Karpas-422 (cell line): ENCODE data around the gene SPOCK1. TPM values are rescaled to one million over a fixed set of nuclear protein-coding genes. Genes with fewer than 3 reads are reported as not detected.

Experiments
- DNase-seq: peaks from one replicate; pipeline ENCODE4 v3.0.0-alpha.2; 2015
- H2AFZ ChIP-seq: fragments of 200-600 bp; sonication (generic); 2 replicates; pipeline ENCODE4 v1.6.1; 2014; ENCODE audit warnings: antibody characterized with exemption, low read length, mixed read lengths
- H3K27ac ChIP-seq: fragments of 200-600 bp; sonication (generic); 2 replicates; pipeline ENCODE4 v1.5.1; 2014; ENCODE audit warnings: mild to moderate bottlenecking, low read length, moderate library complexity
- H3K27me3 ChIP-seq: fragments of 200-600 bp; sonication (generic); 2 replicates; pipeline ENCODE4 v1.6.1; 2014; ENCODE audit warnings: low read length, mixed read lengths
- H3K36me3 ChIP-seq: fragments of 200-600 bp; sonication (generic); 2 replicates; pipeline ENCODE4 v1.6.1; 2014; ENCODE audit warnings: low read length, mixed read lengths; ENCODE audit not compliant: insufficient read depth
- H3K4me1 ChIP-seq: fragments of 200-600 bp; sonication (generic); 2 replicates; pipeline ENCODE4 v1.6.1; 2014; ENCODE audit warnings: mild to moderate bottlenecking, low read length, mixed read lengths
- H3K4me2 ChIP-seq: fragments of 200-600 bp; sonication (generic); 2 replicates; pipeline ENCODE4 v1.6.1; 2014; ENCODE audit warnings: low read length, low read depth, mild to moderate bottlenecking; ENCODE audit not compliant: poor library complexity, severe bottlenecking
- H3K4me3 ChIP-seq: fragments of 200-600 bp; sonication (generic); 2 replicates; pipeline ENCODE4 v1.5.1; 2014; ENCODE audit warnings: mild to moderate bottlenecking, antibody characterized with exemption, low read length, mixed read lengths
- H3K79me2 ChIP-seq: fragments of 200-600 bp; sonication (generic); 2 replicates; pipeline ENCODE4 v1.6.1; 2014; ENCODE audit warnings: mild to moderate bottlenecking, low read length, mixed read lengths
- H3K9ac ChIP-seq: fragments of 200-600 bp; sonication (generic); 2 replicates; pipeline ENCODE4 v1.6.0; 2014; ENCODE audit warnings: low read length
- H3K9me2 ChIP-seq: fragments of 200-600 bp; sonication (generic), shearing (Covaris generic); replicated peaks from 2 replicates; pipeline ENCODE4 v1.6.0; 2014; ENCODE audit warnings: mild to moderate bottlenecking, low read length, moderate library complexity; ENCODE audit not compliant: insufficient read depth
- H3K9me3 ChIP-seq: fragments of 300-700, 200-600 bp; sonication (generic); 2 replicates; pipeline ENCODE4 v1.6.1; 2014; ENCODE audit warnings: low read length, mixed read lengths
- H4K20me1 ChIP-seq: fragments of 200-600 bp; sonication (generic); 2 replicates; pipeline ENCODE4 v1.6.1; 2014; ENCODE audit warnings: mild to moderate bottlenecking, antibody characterized with exemption, low read length, low read depth; ENCODE audit not compliant: insufficient read depth
- total RNA-seq: library from RNA; depleted of rRNA; stranded (reverse); fragments of >200 nt; shearing (Covaris generic); gene quantifications from 2 replicates; pipeline ENCODE4 v1.2.3, GENCODE V29; 2014; ENCODE audit warnings: low replicate concordance

Gene SPOCK1
- total RNA-seq, 1 experiment from 2014 or later, result 1.0 TPM

GRCh38 chr5:137142346-137142745, 356.8 kb downstream of the SPOCK1 start:
- Histone ChIP-seq H3K4me2 (peak overlapping the region; percentile 70), H3K9ac (peak overlapping the region; percentile 60), H2AFZ (no peak overlapping the region)

GRCh38 chr5:137141779-137142178, 357.3 kb downstream of the SPOCK1 start:
- no peaks in the 10 kb centered on the region for H3K27me3 ChIP-seq
- H3K36me3 ChIP-seq, result no peaks in the 10 kb centered on the region
- peak overlapping the region; percentile 57; the same call in 1 of the 2 replicates for H2AFZ ChIP-seq
- no peaks in the 10 kb centered on the region for H3K9me3 ChIP-seq
- no peaks in the 10 kb centered on the region for H3K79me2 ChIP-seq
- H3K4me2 ChIP-seq, result peak overlapping the region; percentile 70
- peaks cover 91% of the 10 kb centered on the region for H3K4me1 ChIP-seq
- no peaks in the 10 kb centered on the region for H3K9me2 ChIP-seq
- peak overlapping the region; percentile 54 for H3K9ac ChIP-seq
- H3K4me3 ChIP-seq, result peak overlapping the region; percentile 37
- H4K20me1 ChIP-seq, result no peaks in the 10 kb centered on the region
- peak overlapping the region; percentile 96 for H3K27ac ChIP-seq
- peak; percentile 67 for DNase-seq

More at GRCh38 chr5:137142346-137142745, 356.8 kb downstream of the SPOCK1 start:
- Histone ChIP-seq H3K27ac (peak overlapping the region; percentile 96), H3K9me2 (no peaks in the 10 kb centered on the region), H3K36me3 (no peaks in the 10 kb centered on the region), H3K27me3 (no peaks in the 10 kb centered on the region), H3K9me3 (no peaks in the 10 kb centered on the region), H3K4me3 (peak overlapping the region; percentile 37; the same call in 1 of the 2 replicates), H3K79me2 (no peaks in the 10 kb centered on the region), H3K4me1 (peaks cover 91% of the 10 kb centered on the region), H4K20me1 (no peaks in the 10 kb centered on the region)
- DNase-seq, result peak; percentile 96

- DNase-seq, result no peak
- Histone ChIP-seq H3K9me3 (no peaks in the 10 kb centered on the region), H3K4me3 (no peak overlapping the region), H3K27me3 (no peaks in the 10 kb centered on the region), H2AFZ (peak overlapping the region; percentile 59; the same call in 1 of the 2 replicates), H3K79me2 (no peaks in the 10 kb centered on the region), H3K4me1 (peaks cover 64% of the 10 kb centered on the region), H3K4me2 (no peak overlapping the region), H3K27ac (0 out of 2 replicates have a peak overlapping the region, but pooled peaks have one; percentile 33), H4K20me1 (no peaks in the 10 kb centered on the region), H3K9me2 (no peaks in the 10 kb centered on the region), H3K36me3 (no peaks in the 10 kb centered on the region), H3K9ac (0 out of 2 replicates have a peak overlapping the region, but pooled peaks have one; percentile 22)
These were observed 362.0 kb downstream of the SPOCK1 start for GRCh38 chr5:137136991-137137632.

- Histone ChIP-seq H3K4me2 (no peak overlapping the region), H3K4me1 (peaks cover 43% of the 10 kb centered on the region), H3K27me3 (no peaks in the 10 kb centered on the region), H4K20me1 (no peaks in the 10 kb centered on the region), H2AFZ (no peak overlapping the region), H3K9ac (no peak overlapping the region), H3K36me3 (no peaks in the 10 kb centered on the region), H3K4me3 (no peak overlapping the region), H3K27ac (no peak overlapping the region), H3K9me3 (no peaks in the 10 kb centered on the region), H3K79me2 (no peaks in the 10 kb centered on the region), H3K9me2 (no peaks in the 10 kb centered on the region)
- DNase-seq, result no peak
These were observed 364.1 kb downstream of the SPOCK1 start for GRCh38 chr5:137134920-137135532.

- Histone ChIP-seq H3K4me1 (peaks cover 21% of the 10 kb centered on the region), H3K36me3 (no peaks in the 10 kb centered on the region; the same call in 1 of the 2 replicates), H3K27ac (no peak overlapping the region), H2AFZ (no peak overlapping the region), H3K79me2 (no peaks in the 10 kb centered on the region), H3K9me2 (no peaks in the 10 kb centered on the region), H4K20me1 (no peaks in the 10 kb centered on the region), H3K9me3 (no peaks in the 10 kb centered on the region), H3K9ac (no peak overlapping the region), H3K4me3 (no peak overlapping the region), H3K27me3 (no peaks in the 10 kb centered on the region; the same call in 1 of the 2 replicates), H3K4me2 (no peak overlapping the region)
- DNase-seq, result no peak
These were observed 369.0 kb downstream of the SPOCK1 start for GRCh38 chr5:137129886-137130680.

- Histone ChIP-seq H4K20me1 (no peaks in the 10 kb centered on the region), H3K27ac (no peak overlapping the region), H3K36me3 (no peaks in the 10 kb centered on the region; the same call in 1 of the 2 replicates), H3K9me2 (no peaks in the 10 kb centered on the region), H3K9me3 (no peaks in the 10 kb centered on the region), H3K27me3 (no peaks in the 10 kb centered on the region; the same call in 1 of the 2 replicates), H3K4me3 (no peak overlapping the region), H2AFZ (no peak overlapping the region), H3K79me2 (no peaks in the 10 kb centered on the region), H3K9ac (no peak overlapping the region), H3K4me2 (no peak overlapping the region), H3K4me1 (peaks cover 26% of the 10 kb centered on the region)
- DNase-seq, result peak; percentile 50
These were observed 371.1 kb downstream of the SPOCK1 start for GRCh38 chr5:137128012-137128411.

- DNase-seq, result no peak
- peaks cover 26% of the 10 kb centered on the region for H3K4me1 ChIP-seq
- H4K20me1 ChIP-seq, result no peaks in the 10 kb centered on the region
- H3K36me3 ChIP-seq, result no peaks in the 10 kb centered on the region; the same call in 1 of the 2 replicates
- no peaks in the 10 kb centered on the region for H3K79me2 ChIP-seq
- no peaks in the 10 kb centered on the region for H3K9me3 ChIP-seq
- H3K4me2 ChIP-seq, result no peak overlapping the region
- H3K4me3 ChIP-seq, result no peak overlapping the region
- no peaks in the 10 kb centered on the region for H3K9me2 ChIP-seq
- no peak overlapping the region for H3K27ac ChIP-seq
- no peak overlapping the region for H2AFZ ChIP-seq
- H3K27me3 ChIP-seq, result no peaks in the 10 kb centered on the region; the same call in 1 of the 2 replicates
- H3K9ac ChIP-seq, result no peak overlapping the region
These were observed 372.3 kb downstream of the SPOCK1 start for GRCh38 chr5:137126829-137127228.

- Histone ChIP-seq H3K36me3 (no peaks in the 10 kb centered on the region), H3K9ac (no peak overlapping the region), H3K9me3 (no peaks in the 10 kb centered on the region), H3K27ac (no peak overlapping the region), H3K4me1 (peaks cover 16% of the 10 kb centered on the region), H4K20me1 (no peaks in the 10 kb centered on the region), H3K9me2 (no peaks in the 10 kb centered on the region), H2AFZ (no peak overlapping the region), H3K4me2 (no peak overlapping the region), H3K4me3 (no peak overlapping the region), H3K79me2 (no peaks in the 10 kb centered on the region), H3K27me3 (no peaks in the 10 kb centered on the region)
- no peak for DNase-seq
These were observed 376.6 kb downstream of the SPOCK1 start for GRCh38 chr5:137122558-137122957.
